Neural cell (in vitro differentiated cells): Measurements from ENCODE around the gene PRDM12. TPM values are rescaled to one million over a fixed set of nuclear protein-coding genes. Genes with fewer than 3 reads are reported as not detected.

Experiments used
- H2AFZ ChIP-seq: fragments of 200-600, 300-800 bp; sonication (generic), shearing (Covaris generic); 2 replicates; pipeline ENCODE4 v1.6.0; 2014; ENCODE audit warnings: low read depth, mild to moderate bottlenecking, antibody characterized with exemption, low read length, moderate library complexity
- H3F3A ChIP-seq: fragments of 200-600 bp; shearing (Covaris generic); 2 replicates; pipeline ENCODE4 v1.6.1; 2016; ENCODE audit warnings: mild to moderate bottlenecking, moderate library complexity, mixed read lengths, antibody characterized with exemption, low read length; ENCODE audit not compliant: insufficient read depth, poor library complexity, severe bottlenecking
- H3K27ac ChIP-seq: fragments of 200-600, 300-800 bp; sonication (generic), shearing (Covaris generic); 2 replicates; pipeline ENCODE4 v1.5.1; 2014; ENCODE audit warnings: mild to moderate bottlenecking, low read length, moderate library complexity
- H3K27me3 ChIP-seq: fragments of 300-800, 200-600 bp; sonication (generic), shearing (Covaris generic); 2 replicates; pipeline ENCODE4 v1.6.0; 2014; ENCODE audit warnings: mild to moderate bottlenecking, low read depth, low read length, moderate library complexity; ENCODE audit not compliant: insufficient read depth
- H3K36me3 ChIP-seq: fragments of 300-800, 200-600 bp; sonication (generic), shearing (Covaris generic); 2 replicates; pipeline ENCODE4 v1.5.1; 2014; ENCODE audit warnings: mild to moderate bottlenecking, antibody characterized with exemption, low read length, moderate library complexity; ENCODE audit not compliant: insufficient read depth
- H3K4me2 ChIP-seq: fragments of 300-800, 200-600 bp; sonication (generic), shearing (Covaris generic); 2 replicates; pipeline ENCODE4 v1.6.0; 2014; ENCODE audit warnings: mild to moderate bottlenecking, low read length
- H3K4me3 ChIP-seq: fragments of 300-800, 200-600 bp; sonication (generic), shearing (Covaris generic); 2 replicates; pipeline ENCODE4 v1.5.1; 2014; ENCODE audit warnings: mild to moderate bottlenecking, low read length, moderate library complexity
- H3K79me2 ChIP-seq: fragments of 200-600 bp; shearing (Covaris generic); replicated peaks from 2 replicates; pipeline ENCODE4 v1.6.0; 2014; ENCODE audit warnings: mild to moderate bottlenecking, low read length, moderate library complexity; ENCODE audit not compliant: insufficient read depth
- H3K9ac ChIP-seq: fragments of 300-800, 200-600 bp; sonication (generic), shearing (Covaris generic); 2 replicates; pipeline ENCODE4 v1.6.1; 2016; ENCODE audit warnings: mild to moderate bottlenecking, low read length, mixed read lengths
- H3K9me2 ChIP-seq: fragments of 200-600 bp; shearing (Covaris generic); 2 replicates; pipeline ENCODE4 v1.6.1; 2016; ENCODE audit warnings: mild to moderate bottlenecking, low read length, mixed read lengths; ENCODE audit not compliant: insufficient read depth
- H3K9me3 ChIP-seq: fragments of 200-600, 300-800 bp; sonication (generic), shearing (Covaris generic); 2 replicates; pipeline ENCODE4 v1.6.1; 2016; ENCODE audit warnings: mild to moderate bottlenecking, mixed run types, low read length, moderate library complexity, mixed read lengths
- H4K20me1 ChIP-seq: fragments of 200-600 bp; shearing (Covaris generic); 2 replicates; pipeline ENCODE4 v1.6.1; 2016; ENCODE audit warnings: mild to moderate bottlenecking, mixed run types; ENCODE audit not compliant: insufficient read depth
- EP300 ChIP-seq: fragments of 450-650 bp; conservative IDR thresholded peaks from 2 replicates; pipeline ENCODE4 v1.6.1; 2014; ENCODE audit warnings: antibody characterized with exemption, mild to moderate bottlenecking, moderate library complexity; ENCODE audit not compliant: poor library complexity, severe bottlenecking
- EZH2 ChIP-seq: fragments of 200-600, 300-800 bp; shearing (Covaris generic), sonication (generic); IDR thresholded peaks from 2 replicates; pipeline ENCODE4 v1.6.1; 2014; ENCODE audit warnings: antibody characterized with exemption, low read length, borderline replicate concordance, mild to moderate bottlenecking; ENCODE audit not compliant: insufficient read depth, poor library complexity, severe bottlenecking
- MXI1 ChIP-seq: fragments of 450-650 bp; conservative IDR thresholded peaks from 2 replicates; pipeline ENCODE4 v1.6.1; 2014; ENCODE audit warnings: antibody characterized with exemption, mild to moderate bottlenecking; ENCODE audit not compliant: poor library complexity, severe bottlenecking
- POLR2AphosphoS5 ChIP-seq: IDR thresholded peaks from 2 replicates; pipeline ENCODE4 v1.6.1; 2012
- RAD21 ChIP-seq: fragments of 450-650 bp; conservative IDR thresholded peaks from 2 replicates; pipeline ENCODE4 v1.6.1; 2014; ENCODE audit warnings: antibody characterized with exemption, mild to moderate bottlenecking, moderate library complexity
- SMC3 ChIP-seq: fragments of 450-650 bp; conservative IDR thresholded peaks from 2 replicates; pipeline ENCODE4 v1.6.1; 2014; ENCODE audit warnings: antibody characterized with exemption, mild to moderate bottlenecking, moderate library complexity; ENCODE audit not compliant: poor library complexity
- TAF1 ChIP-seq: IDR thresholded peaks from 2 replicates; pipeline ENCODE4 v1.6.1; 2012; ENCODE audit warnings: low read depth
- polyA plus RNA-seq: library from polyadenylated mRNA; depleted of rRNA; stranded (reverse); fragments of >200 nt; gene quantifications from 2 replicates; pipeline ENCODE4 v1.2.3, GENCODE V29; 2014
- TF ChIP-seq, protein P1 (sequence below): fragments of 450-650 bp; IDR thresholded peaks from 2 replicates; pipeline ENCODE4 v1.5.1; 2014; ENCODE audit warnings: antibody characterized with exemption, mild to moderate bottlenecking, moderate library complexity; ENCODE audit not compliant: poor library complexity, severe bottlenecking
- TF ChIP-seq, protein P2 (sequence below): IDR thresholded peaks from 2 replicates; pipeline ENCODE4 v1.6.1; 2012; ENCODE audit warnings: borderline replicate concordance

PRDM12 gene
- polyA plus RNA-seq, 1 donor from 2014 or later, result 0.17 TPM

DNA sequence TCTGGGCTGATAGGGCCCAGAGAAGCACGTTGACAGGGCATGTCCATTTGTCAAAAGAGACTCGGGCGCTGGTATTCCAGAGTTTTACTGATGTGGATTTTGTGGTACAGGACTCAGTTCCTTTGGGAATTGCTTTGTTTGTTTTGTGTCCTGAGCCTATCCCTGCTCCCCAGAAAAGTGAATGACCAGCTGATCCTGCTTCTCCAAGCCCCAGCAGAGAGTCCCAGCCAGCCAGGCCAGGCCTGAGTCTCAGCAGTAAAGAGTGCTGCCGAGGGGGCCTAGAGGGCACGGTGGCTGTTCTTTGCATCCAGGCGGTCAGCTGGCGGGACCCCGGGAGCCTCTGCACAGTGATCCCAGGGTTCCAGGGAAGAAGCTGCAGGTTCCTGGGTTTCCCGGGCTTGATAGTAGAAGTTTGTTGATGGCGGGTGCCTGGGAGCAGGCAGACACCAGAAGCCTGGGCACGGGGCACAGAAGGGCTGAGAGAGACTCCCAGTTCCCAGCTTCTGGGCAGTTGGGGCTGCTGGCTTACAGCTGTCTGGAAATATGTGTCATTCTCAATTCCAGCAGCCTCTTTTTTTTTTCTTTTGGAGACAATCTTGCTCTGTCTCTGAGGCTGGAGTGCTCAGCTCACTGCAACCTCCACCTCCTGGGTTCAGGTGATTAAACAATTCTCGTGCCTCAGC lies 8.7 kb downstream of the PRDM12 start:
- Histone ChIP-seq H2AFZ (no peak overlapping the region), H3F3A (no peaks in the 10 kb centered on the region), H3K9ac (no peak overlapping the region), H3K9me3 (no peaks in the 10 kb centered on the region), H3K27me3 (peaks cover 3% of the 10 kb centered on the region), H3K4me2 (no peak overlapping the region), H3K79me2 (no peaks in the 10 kb centered on the region), H3K9me2 (no peaks in the 10 kb centered on the region), H3K36me3 (no peaks in the 10 kb centered on the region), H4K20me1 (no peaks in the 10 kb centered on the region), H3K27ac (no peak overlapping the region), H3K4me3 (no peak overlapping the region)
- TF ChIP-seq RAD21, result no peak
- TF ChIP-seq, protein P1, sequence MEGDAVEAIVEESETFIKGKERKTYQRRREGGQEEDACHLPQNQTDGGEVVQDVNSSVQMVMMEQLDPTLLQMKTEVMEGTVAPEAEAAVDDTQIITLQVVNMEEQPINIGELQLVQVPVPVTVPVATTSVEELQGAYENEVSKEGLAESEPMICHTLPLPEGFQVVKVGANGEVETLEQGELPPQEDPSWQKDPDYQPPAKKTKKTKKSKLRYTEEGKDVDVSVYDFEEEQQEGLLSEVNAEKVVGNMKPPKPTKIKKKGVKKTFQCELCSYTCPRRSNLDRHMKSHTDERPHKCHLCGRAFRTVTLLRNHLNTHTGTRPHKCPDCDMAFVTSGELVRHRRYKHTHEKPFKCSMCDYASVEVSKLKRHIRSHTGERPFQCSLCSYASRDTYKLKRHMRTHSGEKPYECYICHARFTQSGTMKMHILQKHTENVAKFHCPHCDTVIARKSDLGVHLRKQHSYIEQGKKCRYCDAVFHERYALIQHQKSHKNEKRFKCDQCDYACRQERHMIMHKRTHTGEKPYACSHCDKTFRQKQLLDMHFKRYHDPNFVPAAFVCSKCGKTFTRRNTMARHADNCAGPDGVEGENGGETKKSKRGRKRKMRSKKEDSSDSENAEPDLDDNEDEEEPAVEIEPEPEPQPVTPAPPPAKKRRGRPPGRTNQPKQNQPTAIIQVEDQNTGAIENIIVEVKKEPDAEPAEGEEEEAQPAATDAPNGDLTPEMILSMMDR, result no peak
- no peak for TF ChIP-seq TAF1
- TF ChIP-seq SMC3, result no peak
- no peak for TF ChIP-seq EZH2
- no peak for TF ChIP-seq POLR2AphosphoS5
- TF ChIP-seq, protein P2, sequence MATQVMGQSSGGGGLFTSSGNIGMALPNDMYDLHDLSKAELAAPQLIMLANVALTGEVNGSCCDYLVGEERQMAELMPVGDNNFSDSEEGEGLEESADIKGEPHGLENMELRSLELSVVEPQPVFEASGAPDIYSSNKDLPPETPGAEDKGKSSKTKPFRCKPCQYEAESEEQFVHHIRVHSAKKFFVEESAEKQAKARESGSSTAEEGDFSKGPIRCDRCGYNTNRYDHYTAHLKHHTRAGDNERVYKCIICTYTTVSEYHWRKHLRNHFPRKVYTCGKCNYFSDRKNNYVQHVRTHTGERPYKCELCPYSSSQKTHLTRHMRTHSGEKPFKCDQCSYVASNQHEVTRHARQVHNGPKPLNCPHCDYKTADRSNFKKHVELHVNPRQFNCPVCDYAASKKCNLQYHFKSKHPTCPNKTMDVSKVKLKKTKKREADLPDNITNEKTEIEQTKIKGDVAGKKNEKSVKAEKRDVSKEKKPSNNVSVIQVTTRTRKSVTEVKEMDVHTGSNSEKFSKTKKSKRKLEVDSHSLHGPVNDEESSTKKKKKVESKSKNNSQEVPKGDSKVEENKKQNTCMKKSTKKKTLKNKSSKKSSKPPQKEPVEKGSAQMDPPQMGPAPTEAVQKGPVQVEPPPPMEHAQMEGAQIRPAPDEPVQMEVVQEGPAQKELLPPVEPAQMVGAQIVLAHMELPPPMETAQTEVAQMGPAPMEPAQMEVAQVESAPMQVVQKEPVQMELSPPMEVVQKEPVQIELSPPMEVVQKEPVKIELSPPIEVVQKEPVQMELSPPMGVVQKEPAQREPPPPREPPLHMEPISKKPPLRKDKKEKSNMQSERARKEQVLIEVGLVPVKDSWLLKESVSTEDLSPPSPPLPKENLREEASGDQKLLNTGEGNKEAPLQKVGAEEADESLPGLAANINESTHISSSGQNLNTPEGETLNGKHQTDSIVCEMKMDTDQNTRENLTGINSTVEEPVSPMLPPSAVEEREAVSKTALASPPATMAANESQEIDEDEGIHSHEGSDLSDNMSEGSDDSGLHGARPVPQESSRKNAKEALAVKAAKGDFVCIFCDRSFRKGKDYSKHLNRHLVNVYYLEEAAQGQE, result no peak
- TF ChIP-seq EP300, result no peak
- TF ChIP-seq MXI1, result no peak

DNA sequence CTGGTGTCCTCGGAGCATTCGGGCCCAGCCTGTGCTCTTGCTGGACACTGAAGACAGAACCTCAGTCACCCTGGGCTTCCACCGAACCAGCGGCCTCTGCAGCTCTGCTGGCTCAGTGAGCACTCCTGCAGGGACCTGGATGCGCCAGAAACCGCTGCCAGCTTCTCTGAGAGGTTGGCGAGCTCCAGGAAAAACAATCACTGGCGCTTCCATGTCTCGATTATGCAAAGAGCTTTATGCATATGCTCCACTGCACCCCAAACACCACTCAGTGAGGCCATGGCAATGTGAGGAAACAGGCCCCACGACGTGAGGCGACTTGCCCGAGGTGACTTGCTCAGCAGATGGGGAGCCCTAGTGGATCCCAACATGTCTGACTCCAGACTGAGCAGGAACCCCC lies 11.0 kb downstream of the PRDM12 start:
- Histone ChIP-seq H3F3A (no peaks in the 10 kb centered on the region), H3K4me3 (no peak overlapping the region), H3K27ac (no peak overlapping the region), H4K20me1 (no peaks in the 10 kb centered on the region), H3K4me2 (no peak overlapping the region), H3K9me3 (no peaks in the 10 kb centered on the region), H3K9me2 (no peaks in the 10 kb centered on the region), H2AFZ (no peak overlapping the region), H3K27me3 (no peaks in the 10 kb centered on the region), H3K9ac (no peak overlapping the region), H3K36me3 (no peaks in the 10 kb centered on the region), H3K79me2 (no peaks in the 10 kb centered on the region)
- TF ChIP-seq TAF1, result no peak
- no peak for TF ChIP-seq MXI1
- TF ChIP-seq EP300, result no peak
- TF ChIP-seq SMC3, result no peak
- TF ChIP-seq EZH2, result no peak
- TF ChIP-seq, protein P1, result no peak
- no peak for TF ChIP-seq RAD21
- TF ChIP-seq, protein P2, result no peak
- TF ChIP-seq POLR2AphosphoS5, result no peak
